HEK293 (cell line): ENCODE data around the gene KCTD12.

Source experiments
- CTCF ChIA-PET: fragments of 350-600 bp; formaldehyde crosslinking; extraction: SDS; loops from one replicate; lab custom pipeline; 2021; ENCODE audit warnings: antibody characterized with exemption; lab: Yijun Ruan, JAX
- POLR2A ChIA-PET: fragments of 300-600 bp; formaldehyde crosslinking; extraction: SDS; loops from one replicate; lab custom pipeline; 2020; ENCODE audit warnings: antibody characterized with exemption, inconsistent platforms; lab: Yijun Ruan, JAX
- H3K27ac ChIP-seq: fragments of 200-500 bp; sonication (Bioruptor generic); 2 replicates; pipeline ENCODE4 v1.5.1; 2014; ENCODE audit warnings: low read depth, low read length, control low read depth, inconsistent platforms; ENCODE audit errors: extremely low read depth
- H3K36me3 ChIP-seq, 2 experiments: fragments of 200-500 bp in 1 of 2; sonication (Bioruptor generic) in 1 of 2; 1 replicate in 1 of 2; 2 replicates in 1 of 2; pipeline ENCODE4 v1.5.1; 2014 to 2017; ENCODE audit warnings: inconsistent platforms in 2 of 2, low read length in 2 of 2; ENCODE audit not compliant: control insufficient read depth in 2 of 2, insufficient read depth in 1 of 2
- H3K4me1 ChIP-seq: fragments of 200-500 bp; sonication (Bioruptor generic); 2 replicates; pipeline ENCODE4 v1.5.1; 2014; ENCODE audit warnings: mild to moderate bottlenecking, low read length, inconsistent platforms; ENCODE audit not compliant: control insufficient read depth, insufficient read depth
- H3K4me3 ChIP-seq: 2 replicates; pipeline ENCODE4 v1.5.1; 2011; ENCODE audit warnings: low read depth, mild to moderate bottlenecking, control low read depth, low read length, moderate library complexity
- H3K9me3 ChIP-seq: fragments of 200-500 bp; sonication (Bioruptor generic); 2 replicates; pipeline ENCODE4 v1.5.1; 2014; ENCODE audit warnings: low read depth, low read length, inconsistent platforms; ENCODE audit not compliant: control insufficient read depth, insufficient read depth
- GLI2 ChIP-seq: fragments of 450-650 bp; formaldehyde crosslinking; IDR thresholded peaks from 2 replicates; pipeline ENCODE4; 2017; ENCODE audit warnings: missing biosample characterization, missing genetic modification characterization, low read depth, borderline replicate concordance
- KLF10 ChIP-seq: fragments of 450-650 bp; IDR thresholded peaks from 2 replicates; pipeline ENCODE4 v1.5.1; 2018; ENCODE audit warnings: missing biosample characterization, mild to moderate bottlenecking, missing genetic modification characterization
- KLF7 ChIP-seq: fragments of 450-650 bp; formaldehyde crosslinking; IDR thresholded peaks from 2 replicates; pipeline ENCODE4 v1.5.1; 2016; ENCODE audit warnings: missing biosample characterization, missing genetic modification characterization, borderline replicate concordance
- PRDM1 ChIP-seq: fragments of 450-650 bp; formaldehyde crosslinking; IDR thresholded peaks from 2 replicates; pipeline ENCODE4; 2016; ENCODE audit warnings: missing biosample characterization, missing genetic modification characterization
- YY2 ChIP-seq: fragments of 450-650 bp; formaldehyde crosslinking; IDR thresholded peaks from 2 replicates; pipeline ENCODE4 v1.5.1; 2016; ENCODE audit warnings: missing biosample characterization, missing genetic modification characterization
- ZBTB21 ChIP-seq: fragments of 450-650 bp; formaldehyde crosslinking; IDR thresholded peaks from 2 replicates; pipeline ENCODE4 v1.5.1; 2017; ENCODE audit warnings: missing biosample characterization, missing genetic modification characterization
- ZFP41 ChIP-seq: fragments of 450-650 bp; formaldehyde crosslinking; IDR thresholded peaks from 2 replicates; pipeline ENCODE4 v1.5.1; 2016; ENCODE audit warnings: missing biosample characterization, missing genetic modification characterization, borderline replicate concordance
- ZNF114 ChIP-seq: fragments of 450-650 bp; formaldehyde crosslinking; IDR thresholded peaks from 2 replicates; pipeline ENCODE4 v1.5.0; 2017; ENCODE audit warnings: missing biosample characterization, missing genetic modification characterization
- ZNF140 ChIP-seq: fragments of 450-650 bp; formaldehyde crosslinking; IDR thresholded peaks from 2 replicates; pipeline ENCODE4 v1.5.1; 2016; ENCODE audit warnings: missing biosample characterization, missing genetic modification characterization
- ZNF175 ChIP-seq: fragments of 450-650 bp; formaldehyde crosslinking; IDR thresholded peaks from 2 replicates; pipeline ENCODE4 v1.5.1; 2016; ENCODE audit warnings: missing biosample characterization, missing genetic modification characterization
- ZNF221 ChIP-seq: fragments of 450-650 bp; formaldehyde crosslinking; IDR thresholded peaks from 2 replicates; pipeline ENCODE4 v1.5.1; 2017; ENCODE audit warnings: missing biosample characterization, missing genetic modification characterization, borderline replicate concordance
- ZNF292 ChIP-seq: fragments of 450-650 bp; formaldehyde crosslinking; IDR thresholded peaks from 2 replicates; pipeline ENCODE4 v1.5.1; 2016; ENCODE audit warnings: low read depth, missing biosample characterization, missing genetic modification characterization, borderline replicate concordance
- ZNF311 ChIP-seq: fragments of 450-650 bp; formaldehyde crosslinking; IDR thresholded peaks from 2 replicates; pipeline ENCODE4 v1.5.1; 2017; ENCODE audit warnings: missing biosample characterization, missing genetic modification characterization, borderline replicate concordance
- ZNF335 ChIP-seq: fragments of 450-650 bp; formaldehyde crosslinking; conservative IDR thresholded peaks from 2 replicates; pipeline ENCODE4 v1.5.1; 2016; ENCODE audit warnings: missing biosample characterization, missing genetic modification characterization
- ZNF350 ChIP-seq: fragments of 450-650 bp; formaldehyde crosslinking; IDR thresholded peaks from 2 replicates; pipeline ENCODE4 v1.5.0; 2017; ENCODE audit warnings: missing biosample characterization, mild to moderate bottlenecking, missing genetic modification characterization
- ZNF366 ChIP-seq: fragments of 450-650 bp; formaldehyde crosslinking; conservative IDR thresholded peaks from 2 replicates; pipeline ENCODE4 v1.5.1; 2016; ENCODE audit warnings: missing biosample characterization, missing genetic modification characterization
- ZNF391 ChIP-seq: fragments of 450-650 bp; formaldehyde crosslinking; IDR thresholded peaks from 2 replicates; pipeline ENCODE4 v1.5.1; 2016; ENCODE audit warnings: low read depth, missing biosample characterization, missing genetic modification characterization, borderline replicate concordance
- ZNF394 ChIP-seq: fragments of 450-650 bp; formaldehyde crosslinking; IDR thresholded peaks from 2 replicates; pipeline ENCODE4 v1.5.1; 2016; ENCODE audit warnings: missing biosample characterization, missing genetic modification characterization, mild to moderate bottlenecking, moderate library complexity, borderline replicate concordance
- ZNF416 ChIP-seq: fragments of 450-650 bp; formaldehyde crosslinking; IDR thresholded peaks from 2 replicates; pipeline ENCODE4 v1.5.1; 2016; ENCODE audit warnings: missing biosample characterization, missing genetic modification characterization
- ZNF530 ChIP-seq: fragments of 450-650 bp; formaldehyde crosslinking; IDR thresholded peaks from 2 replicates; pipeline ENCODE4 v1.5.1; 2016; ENCODE audit warnings: low read depth, missing biosample characterization, missing genetic modification characterization
- ZNF548 ChIP-seq: fragments of 450-650 bp; formaldehyde crosslinking; IDR thresholded peaks from 2 replicates; pipeline ENCODE4 v1.5.1; 2016; ENCODE audit warnings: missing biosample characterization, missing genetic modification characterization
- ZNF560 ChIP-seq: fragments of 450-650 bp; formaldehyde crosslinking; IDR thresholded peaks from 2 replicates; pipeline ENCODE4 v1.5.1; 2017; ENCODE audit warnings: missing biosample characterization, missing genetic modification characterization, borderline replicate concordance
- ZNF664 ChIP-seq: fragments of 450-650 bp; formaldehyde crosslinking; IDR thresholded peaks from 2 replicates; pipeline ENCODE4 v1.5.1; 2016; ENCODE audit warnings: missing biosample characterization, missing genetic modification characterization
- ZNF791 ChIP-seq: fragments of 450-650 bp; formaldehyde crosslinking; IDR thresholded peaks from 2 replicates; pipeline ENCODE4 v1.5.1; 2016; ENCODE audit warnings: missing biosample characterization, missing genetic modification characterization
- TF ChIP-seq, protein P1 (sequence below): fragments of 450-650 bp; formaldehyde crosslinking; IDR thresholded peaks from 2 replicates; pipeline ENCODE4 v1.5.1; 2016; ENCODE audit warnings: missing biosample characterization, missing genetic modification characterization
- TF ChIP-seq, protein P2 (sequence below): fragments of 450-650 bp; formaldehyde crosslinking; IDR thresholded peaks from 2 replicates; pipeline ENCODE4 v1.5.1; 2016; ENCODE audit warnings: missing biosample characterization, missing genetic modification characterization
- TF ChIP-seq, protein P3 (sequence below): fragments of 450-650 bp; formaldehyde crosslinking; IDR thresholded peaks from 2 replicates; pipeline ENCODE4 v1.5.1; 2016; ENCODE audit warnings: missing biosample characterization, missing genetic modification characterization
- TF ChIP-seq, protein P4 (sequence below): fragments of 450-650 bp; formaldehyde crosslinking; IDR thresholded peaks from 2 replicates; pipeline ENCODE4 v1.5.1; 2016; ENCODE audit warnings: missing biosample characterization, missing genetic modification characterization, borderline replicate concordance
- TF ChIP-seq, protein P5 (sequence below): fragments of 450-650 bp; formaldehyde crosslinking; IDR thresholded peaks from 2 replicates; pipeline ENCODE4 v1.5.1; 2017; ENCODE audit warnings: missing biosample characterization, missing genetic modification characterization
- TF ChIP-seq, protein P6 (sequence below): fragments of 450-650 bp; formaldehyde crosslinking; IDR thresholded peaks from 2 replicates; pipeline ENCODE4 v1.5.1; 2016; ENCODE audit warnings: missing biosample characterization, missing genetic modification characterization, low read depth

KCTD12 gene

DNA sequence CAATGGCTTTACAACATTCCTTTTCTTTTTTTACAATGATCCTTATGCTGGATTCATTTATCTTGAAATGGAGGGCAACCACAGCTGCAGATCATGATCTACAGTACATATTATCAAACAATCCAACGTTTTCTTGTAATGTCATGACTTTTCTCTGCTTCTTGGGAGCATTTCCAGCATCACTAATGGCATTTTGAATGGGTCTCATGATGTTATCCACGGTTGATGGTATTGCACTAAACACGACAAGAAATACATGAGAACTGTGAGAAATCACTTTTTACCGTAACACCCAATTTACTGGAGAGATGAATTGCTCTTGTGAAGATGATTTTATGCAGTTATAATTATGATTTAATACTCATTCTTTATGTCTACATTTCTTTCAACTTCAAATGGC is 45.9 kb upstream of the KCTD12 start:
- CTCF ChIA-PET, result no interaction called here
- POLR2A ChIA-PET, result no interaction called here

DNA sequence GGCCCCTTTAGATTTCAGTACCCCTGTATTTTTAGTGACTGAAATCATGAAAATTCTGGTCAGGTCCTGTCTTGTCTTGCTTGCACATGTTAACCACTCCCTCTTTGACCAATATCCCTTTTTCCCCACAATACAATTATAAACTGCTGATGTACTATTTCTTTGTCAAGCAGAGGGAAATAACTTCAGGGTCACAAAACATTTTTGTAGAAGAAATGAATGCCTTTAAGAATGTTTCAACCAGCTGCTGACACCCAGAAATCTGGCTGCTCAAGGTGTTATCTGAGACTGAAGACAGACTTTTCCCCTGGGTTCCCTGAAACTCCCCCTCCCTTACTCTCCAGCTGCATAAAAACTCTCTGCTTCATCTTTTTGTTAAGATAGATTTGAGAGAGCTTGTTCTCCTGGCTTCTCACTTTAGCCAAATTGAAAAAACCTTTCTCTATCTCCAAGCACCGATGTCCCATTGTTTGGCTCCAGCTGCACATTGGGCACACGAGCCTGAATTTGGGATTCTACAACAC is 43.7 kb upstream of the KCTD12 start:
- H3K27ac ChIP-seq, result no peak overlapping the region
- POLR2A ChIA-PET, result no interaction called here
- H3K4me3 ChIP-seq, result no peak overlapping the region
- CTCF ChIA-PET, result no interaction called here
- H3K9me3 ChIP-seq, result no peaks in the 10 kb centered on the region
- no peaks in the 10 kb centered on the region for H3K36me3 ChIP-seq
- no peaks in the 10 kb centered on the region for H3K4me1 ChIP-seq
- TF ChIP-seq KLF7 (tag by site-specific recombination) (no peak), PRDM1 (tag by site-specific recombination) (no peak), YY2 (tag by site-specific recombination) (no peak), ZNF350 (tag by site-specific recombination) (no peak), ZNF311 (no peak), GLI2 (tag by site-specific recombination) (no peak), ZNF416 (tag by site-specific recombination) (no peak), ZNF791 (no peak)
- TF ChIP-seq, protein P1, sequence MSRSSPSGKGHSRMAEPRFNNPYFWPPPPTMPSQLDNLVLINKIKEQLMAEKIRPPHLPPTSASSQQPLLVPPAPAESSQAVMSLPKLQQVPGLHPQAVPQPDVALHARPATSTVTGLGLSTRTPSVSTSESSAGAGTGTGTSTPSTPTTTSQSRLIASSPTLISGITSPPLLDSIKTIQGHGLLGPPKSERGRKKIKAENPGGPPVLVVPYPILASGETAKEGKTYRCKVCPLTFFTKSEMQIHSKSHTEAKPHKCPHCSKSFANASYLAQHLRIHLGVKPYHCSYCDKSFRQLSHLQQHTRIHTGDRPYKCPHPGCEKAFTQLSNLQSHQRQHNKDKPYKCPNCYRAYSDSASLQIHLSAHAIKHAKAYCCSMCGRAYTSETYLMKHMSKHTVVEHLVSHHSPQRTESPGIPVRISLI (tag by site-specific recombination), result no peak
- TF ChIP-seq, protein P2, sequence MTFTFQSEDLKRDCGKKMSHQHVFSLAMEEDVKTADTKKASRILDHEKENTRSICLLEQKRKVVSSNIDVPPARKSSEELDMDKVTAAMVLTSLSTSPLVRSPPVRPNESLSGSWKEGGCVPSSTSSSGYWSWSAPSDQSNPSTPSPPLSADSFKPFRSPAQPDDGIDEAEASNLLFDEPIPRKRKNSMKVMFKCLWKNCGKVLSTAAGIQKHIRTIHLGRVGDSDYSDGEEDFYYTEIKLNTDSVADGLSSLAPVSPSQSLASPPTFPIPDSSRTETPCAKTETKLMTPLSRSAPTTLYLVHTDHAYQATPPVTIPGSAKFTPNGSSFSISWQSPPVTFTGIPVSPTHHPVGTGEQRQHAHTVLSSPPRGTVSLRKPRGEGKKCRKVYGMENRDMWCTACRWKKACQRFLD (tag by site-specific recombination), result no peak

More for the DNA sequence above, 45.9 kb upstream of the KCTD12 start:
- no peaks in the 10 kb centered on the region for H3K9me3 ChIP-seq
- TF ChIP-seq ZNF394 (tag by site-specific recombination), result no peak
- TF ChIP-seq, protein P3, sequence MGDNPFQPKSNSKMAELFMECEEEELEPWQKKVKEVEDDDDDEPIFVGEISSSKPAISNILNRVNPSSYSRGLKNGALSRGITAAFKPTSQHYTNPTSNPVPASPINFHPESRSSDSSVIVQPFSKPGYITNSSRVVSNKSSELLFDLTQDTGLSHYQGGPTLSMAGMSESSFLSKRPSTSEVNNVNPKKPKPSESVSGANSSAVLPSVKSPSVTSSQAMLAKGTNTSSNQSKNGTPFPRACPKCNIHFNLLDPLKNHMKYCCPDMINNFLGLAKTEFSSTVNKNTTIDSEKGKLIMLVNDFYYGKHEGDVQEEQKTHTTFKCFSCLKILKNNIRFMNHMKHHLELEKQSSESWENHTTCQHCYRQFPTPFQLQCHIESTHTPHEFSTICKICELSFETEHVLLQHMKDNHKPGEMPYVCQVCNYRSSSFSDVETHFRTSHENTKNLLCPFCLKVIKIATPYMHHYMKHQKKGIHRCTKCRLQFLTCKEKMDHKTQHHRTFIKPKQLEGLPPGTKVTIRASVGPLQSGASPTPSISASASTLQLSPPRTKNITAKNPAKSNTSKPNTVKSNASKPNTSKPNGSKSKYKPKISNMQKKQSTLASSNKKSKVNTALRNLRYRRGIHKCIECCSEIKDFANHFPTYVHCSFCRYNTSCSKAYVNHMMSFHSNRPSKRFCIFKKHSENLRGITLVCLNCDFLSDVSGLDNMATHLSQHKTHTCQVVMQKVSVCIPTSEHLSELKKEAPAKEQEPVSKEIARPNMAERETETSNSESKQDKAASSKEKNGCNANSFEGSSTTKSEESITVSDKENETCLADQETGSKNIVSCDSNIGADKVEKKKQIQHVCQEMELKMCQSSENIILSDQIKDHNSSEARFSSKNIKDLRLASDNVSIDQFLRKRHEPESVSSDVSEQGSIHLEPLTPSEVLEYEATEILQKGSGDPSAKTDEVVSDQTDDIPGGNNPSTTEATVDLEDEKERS (tag by site-specific recombination), result no peak
- no peak for TF ChIP-seq KLF10 (tag by site-specific recombination)
- TF ChIP-seq ZNF140 (tag by site-specific recombination), result no peak
- TF ChIP-seq ZNF548 (tag by site-specific recombination), result no peak
- no peak for TF ChIP-seq ZNF292
- TF ChIP-seq, protein P4, sequence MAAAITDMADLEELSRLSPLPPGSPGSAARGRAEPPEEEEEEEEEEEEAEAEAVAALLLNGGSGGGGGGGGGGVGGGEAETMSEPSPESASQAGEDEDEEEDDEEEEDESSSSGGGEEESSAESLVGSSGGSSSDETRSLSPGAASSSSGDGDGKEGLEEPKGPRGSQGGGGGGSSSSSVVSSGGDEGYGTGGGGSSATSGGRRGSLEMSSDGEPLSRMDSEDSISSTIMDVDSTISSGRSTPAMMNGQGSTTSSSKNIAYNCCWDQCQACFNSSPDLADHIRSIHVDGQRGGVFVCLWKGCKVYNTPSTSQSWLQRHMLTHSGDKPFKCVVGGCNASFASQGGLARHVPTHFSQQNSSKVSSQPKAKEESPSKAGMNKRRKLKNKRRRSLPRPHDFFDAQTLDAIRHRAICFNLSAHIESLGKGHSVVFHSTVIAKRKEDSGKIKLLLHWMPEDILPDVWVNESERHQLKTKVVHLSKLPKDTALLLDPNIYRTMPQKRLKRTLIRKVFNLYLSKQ (tag by site-specific recombination), result no peak
- TF ChIP-seq ZNF175 (tag by site-specific recombination), result no peak
- TF ChIP-seq ZNF335 (tag by site-specific recombination), result no peak
- no peak for TF ChIP-seq ZBTB21
- no peak for TF ChIP-seq ZNF391
- no peak for TF ChIP-seq ZNF366 (tag by site-specific recombination)
- TF ChIP-seq, protein P5, sequence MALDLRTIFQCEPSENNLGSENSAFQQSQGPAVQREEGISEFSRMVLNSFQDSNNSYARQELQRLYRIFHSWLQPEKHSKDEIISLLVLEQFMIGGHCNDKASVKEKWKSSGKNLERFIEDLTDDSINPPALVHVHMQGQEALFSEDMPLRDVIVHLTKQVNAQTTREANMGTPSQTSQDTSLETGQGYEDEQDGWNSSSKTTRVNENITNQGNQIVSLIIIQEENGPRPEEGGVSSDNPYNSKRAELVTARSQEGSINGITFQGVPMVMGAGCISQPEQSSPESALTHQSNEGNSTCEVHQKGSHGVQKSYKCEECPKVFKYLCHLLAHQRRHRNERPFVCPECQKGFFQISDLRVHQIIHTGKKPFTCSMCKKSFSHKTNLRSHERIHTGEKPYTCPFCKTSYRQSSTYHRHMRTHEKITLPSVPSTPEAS (tag by site-specific recombination), result no peak
- TF ChIP-seq ZNF560 (tag by site-specific recombination), result no peak
- TF ChIP-seq, protein P6, sequence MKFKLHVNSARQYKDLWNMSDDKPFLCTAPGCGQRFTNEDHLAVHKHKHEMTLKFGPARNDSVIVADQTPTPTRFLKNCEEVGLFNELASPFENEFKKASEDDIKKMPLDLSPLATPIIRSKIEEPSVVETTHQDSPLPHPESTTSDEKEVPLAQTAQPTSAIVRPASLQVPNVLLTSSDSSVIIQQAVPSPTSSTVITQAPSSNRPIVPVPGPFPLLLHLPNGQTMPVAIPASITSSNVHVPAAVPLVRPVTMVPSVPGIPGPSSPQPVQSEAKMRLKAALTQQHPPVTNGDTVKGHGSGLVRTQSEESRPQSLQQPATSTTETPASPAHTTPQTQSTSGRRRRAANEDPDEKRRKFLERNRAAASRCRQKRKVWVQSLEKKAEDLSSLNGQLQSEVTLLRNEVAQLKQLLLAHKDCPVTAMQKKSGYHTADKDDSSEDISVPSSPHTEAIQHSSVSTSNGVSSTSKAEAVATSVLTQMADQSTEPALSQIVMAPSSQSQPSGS (tag by site-specific recombination), result no peak
- TF ChIP-seq ZNF221 (tag by site-specific recombination), result no peak
- TF ChIP-seq ZFP41 (tag by site-specific recombination), result no peak
- TF ChIP-seq ZNF530, result no peak
- no peak for TF ChIP-seq ZNF664 (tag by site-specific recombination)
- no peak for TF ChIP-seq ZNF114
- H3K4me3 ChIP-seq, result no peak overlapping the region
- no peak overlapping the region for H3K27ac ChIP-seq
- H3K36me3 ChIP-seq, result no peaks in the 10 kb centered on the region
- no peaks in the 10 kb centered on the region for H3K4me1 ChIP-seq
